GM21619 (cell line): Measurements from ENCODE around the gene APOA5.
A peak's percentile ranks its signal among the peaks of the same experiment; 100 is the strongest.
"Not testable (repeated sequence)": the region's sequence is repeated elsewhere in the genome, so short reads cannot be mapped to it uniquely, and the experiment has no call there.

Source experiments
- ATAC-seq: cut with Tn5 transposase; IDR thresholded peaks from one replicate; pipeline ENCODE4 v1.9.1; 2021; ENCODE audit not compliant: unreplicated experiment

APOA5 gene, protein sequence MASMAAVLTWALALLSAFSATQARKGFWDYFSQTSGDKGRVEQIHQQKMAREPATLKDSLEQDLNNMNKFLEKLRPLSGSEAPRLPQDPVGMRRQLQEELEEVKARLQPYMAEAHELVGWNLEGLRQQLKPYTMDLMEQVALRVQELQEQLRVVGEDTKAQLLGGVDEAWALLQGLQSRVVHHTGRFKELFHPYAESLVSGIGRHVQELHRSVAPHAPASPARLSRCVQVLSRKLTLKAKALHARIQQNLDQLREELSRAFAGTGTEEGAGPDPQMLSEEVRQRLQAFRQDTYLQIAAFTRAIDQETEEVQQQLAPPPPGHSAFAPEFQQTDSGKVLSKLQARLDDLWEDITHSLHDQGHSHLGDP

DNA sequence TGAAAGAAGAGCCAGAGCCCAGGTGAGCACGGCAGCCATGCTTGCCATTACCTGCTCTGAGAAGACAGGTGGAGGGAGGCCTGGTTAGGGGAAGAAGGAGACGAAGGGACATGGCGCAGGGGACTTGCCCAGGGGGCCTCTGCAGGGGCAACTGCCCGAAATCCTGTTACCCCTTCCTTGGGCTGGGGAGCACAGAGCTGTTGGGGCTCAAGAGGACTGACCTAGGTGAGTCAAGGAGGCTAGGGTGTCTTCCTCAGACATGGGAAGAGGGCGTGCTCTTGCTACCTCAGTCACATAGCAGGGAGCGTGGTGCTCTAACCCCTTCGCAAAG, at the start of gene APOA5:
Gene APOA5 (minus strand): TSS at position 67 of the 331 bp plus-strand sequence. CDS start 19 bp downstream, at position 48.
- no peak for ATAC-seq

DNA sequence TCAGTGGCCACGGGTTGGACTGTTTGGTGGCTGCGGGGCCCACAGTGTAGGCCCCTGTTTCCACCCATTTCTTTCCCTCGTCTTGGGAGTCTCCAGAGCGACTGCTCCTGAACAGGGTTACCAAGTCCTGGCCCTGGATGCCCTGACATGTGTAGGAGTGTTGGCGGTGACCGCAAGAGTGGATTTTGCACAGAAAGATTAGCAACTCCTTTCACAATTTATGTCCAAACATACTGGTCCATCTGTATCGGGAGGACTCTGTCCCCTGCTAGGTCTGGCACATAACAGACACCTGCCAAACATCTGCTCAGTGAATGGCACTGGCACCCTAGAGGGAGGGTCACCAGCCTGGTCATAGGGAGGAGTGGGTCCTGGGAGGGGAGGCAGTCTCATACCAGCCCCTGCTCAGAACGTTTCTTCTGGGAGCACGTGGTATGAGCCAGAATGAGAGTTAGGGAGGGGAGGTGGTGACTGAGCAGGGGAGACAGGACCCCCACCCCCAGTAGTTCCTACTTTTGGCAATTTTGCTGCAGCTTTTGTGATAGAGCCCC, 49.1 kb upstream of the APOA5 start:
- ATAC-seq = no peak

DNA sequence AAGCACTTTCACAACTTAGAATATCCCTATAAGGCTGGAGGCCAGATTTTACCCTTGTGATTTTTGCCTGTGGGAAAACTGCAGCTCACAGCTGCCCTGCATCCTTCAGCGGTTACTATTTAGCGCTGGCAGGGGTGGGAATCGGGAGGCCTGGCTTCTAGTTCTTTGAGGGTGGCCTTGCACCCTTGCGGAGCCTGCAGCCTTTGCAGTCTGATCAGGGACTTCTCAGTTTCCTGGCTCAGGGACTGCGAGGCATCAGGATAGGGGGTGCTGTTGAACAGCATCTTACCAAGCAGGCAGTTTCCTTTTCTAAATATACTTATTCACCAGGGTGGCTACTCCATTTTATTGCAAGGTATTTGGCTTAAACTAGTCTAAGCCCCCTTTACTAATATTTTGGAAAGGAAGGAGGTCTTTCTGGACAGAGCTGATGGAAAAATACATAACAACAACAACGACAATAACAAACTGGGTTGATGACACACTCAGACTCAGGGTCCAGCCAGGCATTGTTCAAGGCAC, 48.6 kb upstream of the APOA5 start:
- ATAC-seq = no peak

DNA sequence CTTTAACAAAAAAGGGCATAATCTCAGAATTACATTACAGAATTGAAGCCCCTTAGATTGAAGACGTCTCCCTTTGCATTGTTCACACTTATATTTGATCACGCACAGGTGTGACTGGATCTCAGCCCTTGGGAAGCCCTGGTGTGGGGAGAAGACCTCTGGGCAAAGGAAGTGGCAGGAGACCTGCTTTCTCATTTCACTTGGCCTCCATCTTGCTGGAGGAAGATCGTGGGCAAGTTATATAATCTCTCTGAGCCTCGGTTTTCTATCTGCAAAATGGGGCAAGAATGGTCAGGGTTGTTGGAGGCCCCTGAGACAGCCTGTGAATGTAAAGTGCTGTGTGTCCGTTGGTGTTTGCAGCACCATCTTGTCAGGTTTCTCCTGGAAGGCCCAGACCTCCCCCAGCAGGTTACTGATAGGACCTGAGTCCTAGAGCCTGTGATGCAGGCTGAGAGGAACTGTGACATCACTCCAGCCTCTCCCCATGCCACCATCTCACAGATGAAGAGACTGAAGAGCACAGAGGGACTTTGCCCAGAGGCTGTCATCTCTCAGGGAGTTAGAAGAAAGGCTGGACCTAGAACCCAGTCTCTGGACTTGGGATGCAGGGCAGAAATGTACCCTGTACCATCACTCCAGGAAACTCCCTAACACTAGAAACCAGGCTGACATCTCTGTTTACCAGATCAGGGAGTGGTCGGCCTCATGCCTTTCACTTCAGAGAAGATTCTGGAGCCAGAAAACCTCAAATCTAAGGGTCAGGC, 46.8 kb upstream of the APOA5 start:
- ATAC-seq = no peak

DNA sequence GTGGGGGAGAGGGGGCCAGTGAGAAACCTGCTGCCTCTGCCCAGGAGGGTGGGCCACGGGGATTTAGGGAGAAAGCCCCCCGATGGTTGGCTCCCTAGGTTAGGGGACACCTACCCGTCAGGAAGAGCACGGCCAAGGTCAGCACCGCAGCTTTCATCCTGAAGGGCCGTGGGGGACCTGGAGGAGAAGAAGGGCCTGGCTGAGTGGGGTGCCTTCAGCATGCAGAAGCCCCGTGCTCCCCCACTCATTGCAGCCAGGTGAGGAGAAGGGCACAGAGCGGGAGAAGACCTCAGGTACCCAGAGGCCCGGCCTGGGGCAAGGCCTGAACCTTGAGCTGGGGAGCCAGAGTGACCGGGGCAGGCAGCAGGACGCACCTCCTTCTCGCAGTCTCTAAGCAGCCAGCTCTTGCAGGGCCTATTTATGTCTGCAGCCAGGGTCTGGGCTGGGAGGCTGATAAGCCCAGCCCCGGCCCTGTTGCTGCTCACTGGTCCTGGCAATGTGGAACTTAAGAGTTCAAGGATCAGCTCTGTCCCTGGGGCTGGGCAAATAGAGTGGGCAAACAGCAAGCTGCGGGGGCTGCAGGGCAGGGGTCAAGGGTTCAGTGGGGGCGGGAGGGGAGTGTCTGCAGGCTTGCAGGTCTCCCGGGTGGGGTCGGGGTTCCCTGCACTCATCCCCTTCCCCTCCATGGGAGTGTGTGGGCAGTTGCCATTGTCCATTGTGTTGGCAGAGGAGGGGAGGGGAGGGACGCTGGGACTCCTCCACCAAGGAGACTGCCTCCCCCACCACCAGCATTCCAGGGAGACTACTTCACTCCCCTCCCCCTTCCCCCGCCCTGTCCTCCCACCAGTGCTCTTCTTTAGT, 45.8 kb upstream of the APOA5 start, which contains the start of gene APOA1:
Gene APOA1 (minus strand): TSS at position 392 of the 861 bp plus-strand sequence. CDS start 235 bp downstream, at position 157.
- ATAC-seq = no peak

DNA sequence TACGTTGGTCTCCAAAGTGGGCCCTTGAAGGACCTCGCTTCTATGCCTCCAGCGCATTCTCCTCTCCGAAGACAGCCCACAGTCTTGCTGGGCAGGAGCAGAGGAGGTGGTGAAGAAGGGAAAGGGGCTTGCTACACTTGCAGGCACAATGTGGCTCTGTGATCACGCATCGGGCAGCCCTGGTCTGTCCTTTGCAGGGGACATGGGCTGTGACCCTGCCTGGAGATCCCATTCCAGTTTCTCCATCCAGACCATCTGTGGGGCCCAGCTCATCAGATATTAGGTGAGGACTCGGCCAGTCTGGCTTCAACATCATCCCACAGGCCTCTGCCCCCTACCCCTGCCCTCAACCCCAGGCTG, 44.9 kb upstream of the APOA5 start:
- no peak for ATAC-seq

DNA sequence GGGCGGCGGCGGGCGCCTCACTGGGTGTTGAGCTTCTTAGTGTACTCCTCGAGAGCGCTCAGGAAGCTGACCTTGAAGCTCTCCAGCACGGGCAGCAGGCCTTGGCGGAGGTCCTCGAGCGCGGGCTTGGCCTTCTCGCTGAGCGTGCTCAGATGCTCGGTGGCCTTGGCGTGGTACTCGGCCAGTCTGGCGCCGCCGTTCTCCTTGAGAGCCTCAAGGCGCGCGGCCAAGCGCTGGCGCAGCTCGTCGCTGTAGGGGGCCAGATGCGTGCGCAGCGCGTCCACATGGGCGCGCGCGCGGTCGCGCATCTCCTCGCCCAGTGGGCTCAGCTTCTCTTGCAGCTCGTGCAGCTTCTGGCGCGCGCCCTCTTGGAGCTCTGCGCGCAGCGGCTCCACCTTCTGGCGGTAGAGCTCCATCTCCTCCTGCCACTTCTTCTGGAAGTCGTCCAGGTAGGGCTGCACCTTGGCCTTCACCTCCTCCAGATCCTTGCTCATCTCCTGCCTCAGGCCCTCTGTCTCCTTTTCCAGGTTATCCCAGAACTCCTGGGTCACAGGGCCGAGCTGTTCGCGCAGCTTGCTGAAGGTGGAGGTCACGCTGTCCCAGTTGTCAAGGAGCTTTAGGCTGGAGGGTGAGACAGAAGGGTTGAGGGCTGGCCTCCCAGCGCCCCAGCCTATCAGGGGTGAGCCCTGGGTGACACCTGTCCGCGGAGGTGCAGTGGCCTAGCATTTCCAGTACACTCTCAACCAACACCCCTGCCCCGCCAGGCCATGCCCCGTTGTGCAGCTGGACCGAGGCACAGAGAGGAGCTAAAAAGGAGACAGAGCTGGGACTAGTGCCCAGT, 44.3 kb upstream of the APOA5 start:
- peak; percentile 82 for ATAC-seq

DNA sequence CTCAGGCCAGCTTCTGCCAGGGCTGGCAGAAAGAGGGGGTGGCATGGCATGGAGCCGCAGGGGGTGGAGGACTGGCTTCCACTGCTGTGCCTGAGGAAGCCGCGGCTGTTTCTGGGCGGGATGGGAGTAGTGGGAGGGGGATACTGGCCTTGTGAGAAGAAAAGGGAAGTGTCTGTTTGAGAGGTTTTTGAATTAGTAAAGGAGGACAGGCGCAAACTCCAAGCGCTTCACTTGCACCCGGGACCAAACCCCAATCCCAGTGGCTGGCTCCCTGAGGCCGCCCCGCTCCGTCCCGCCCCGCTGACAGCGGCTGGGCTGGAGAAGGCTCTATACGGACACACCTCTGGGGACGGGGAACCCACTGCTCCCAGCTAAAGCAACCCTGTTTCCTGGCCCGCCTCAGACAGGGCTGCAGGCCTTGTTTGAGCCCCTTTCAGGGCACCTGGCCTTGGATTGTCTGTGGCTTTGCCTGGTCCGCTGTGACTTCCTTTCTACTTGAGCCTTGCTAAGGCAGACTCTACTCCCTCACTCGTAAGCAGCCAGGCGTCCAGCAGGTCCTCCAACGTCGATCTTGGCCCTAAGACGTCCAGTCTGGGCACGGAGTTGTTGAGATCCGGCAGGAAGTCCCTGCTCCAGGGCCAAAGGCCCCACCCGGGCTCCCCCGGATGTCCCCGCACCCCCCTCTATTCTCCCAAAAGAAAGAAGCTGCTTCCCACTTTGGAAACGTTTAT, 43.5 kb upstream of the APOA5 start:
- ATAC-seq = no peak

DNA sequence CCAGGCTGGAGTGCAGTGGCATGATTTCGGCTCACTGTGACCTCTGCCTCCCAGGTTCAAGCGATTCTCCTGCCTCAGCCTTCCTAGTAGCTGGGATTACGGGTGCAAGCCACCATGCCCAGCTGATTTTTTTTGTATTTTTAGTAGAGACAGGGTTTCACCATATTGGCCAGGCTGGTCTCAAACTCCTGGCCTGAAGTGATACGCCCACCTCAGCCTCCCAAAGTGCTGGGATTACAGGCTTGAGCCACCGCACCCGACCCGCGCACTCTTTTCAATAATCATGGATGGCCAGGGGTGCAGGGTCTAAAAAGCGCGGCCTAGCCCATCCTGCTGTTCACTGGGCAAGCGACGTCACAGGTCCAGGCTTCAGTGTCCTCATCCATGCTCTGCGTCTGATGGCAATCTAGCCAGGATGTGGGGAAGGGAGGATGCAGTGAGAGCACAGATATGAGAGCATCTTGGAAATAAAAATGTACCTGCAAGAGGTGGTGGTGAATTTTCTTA, 42.9 kb upstream of the APOA5 start:
- ATAC-seq = not testable (repeated sequence)

DNA sequence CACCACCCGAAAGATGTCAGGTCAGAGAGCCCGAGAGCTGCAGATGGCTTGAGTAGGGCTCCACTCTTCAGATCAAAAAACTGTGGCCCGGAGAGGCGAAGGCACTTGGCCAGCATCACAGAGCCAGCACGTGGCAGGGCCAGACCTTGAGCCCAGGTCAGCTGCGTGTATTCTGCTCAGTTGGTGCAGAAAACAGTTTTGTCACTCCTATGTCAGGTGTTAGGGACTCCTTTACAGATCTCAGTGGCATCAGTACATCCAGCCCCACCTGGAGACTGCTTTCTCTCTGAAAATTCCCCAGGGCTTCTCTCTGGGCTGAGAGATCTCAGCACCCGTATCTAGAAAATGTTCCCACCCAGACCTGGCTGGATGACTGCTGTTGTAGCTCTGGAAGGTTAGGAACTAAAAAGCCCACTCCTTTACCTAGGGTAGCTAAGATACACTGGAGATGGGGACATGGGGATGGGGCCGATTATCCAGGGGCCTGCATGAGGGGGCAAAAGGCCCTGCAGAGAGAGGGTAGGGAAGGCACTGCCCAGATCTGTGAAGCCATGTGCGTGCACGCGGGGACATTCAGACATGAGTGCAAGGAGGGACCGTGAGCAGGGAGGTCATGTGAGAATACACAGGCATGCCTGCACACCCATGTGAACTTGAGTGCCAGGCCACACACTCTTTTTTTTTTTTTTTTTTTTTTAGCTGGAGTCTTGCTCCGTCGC, 42.3 kb upstream of the APOA5 start:
- ATAC-seq = no peak

DNA sequence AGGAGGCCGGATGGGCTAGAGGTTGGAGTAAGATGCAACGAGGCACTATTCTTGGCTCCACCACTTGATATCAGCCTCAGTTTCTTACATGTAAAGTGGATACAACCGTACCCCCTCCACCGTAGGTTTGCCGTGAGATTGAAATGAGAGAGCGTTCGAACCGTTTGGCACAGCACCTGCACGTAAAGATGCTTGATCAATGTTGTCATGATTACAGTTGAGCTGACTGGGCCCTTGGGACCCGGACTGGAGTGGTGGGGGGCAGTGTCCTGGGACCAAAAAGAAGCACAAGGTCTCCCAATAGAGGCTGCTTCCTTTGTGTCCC, 41.8 kb upstream of the APOA5 start:
- ATAC-seq = no peak

DNA sequence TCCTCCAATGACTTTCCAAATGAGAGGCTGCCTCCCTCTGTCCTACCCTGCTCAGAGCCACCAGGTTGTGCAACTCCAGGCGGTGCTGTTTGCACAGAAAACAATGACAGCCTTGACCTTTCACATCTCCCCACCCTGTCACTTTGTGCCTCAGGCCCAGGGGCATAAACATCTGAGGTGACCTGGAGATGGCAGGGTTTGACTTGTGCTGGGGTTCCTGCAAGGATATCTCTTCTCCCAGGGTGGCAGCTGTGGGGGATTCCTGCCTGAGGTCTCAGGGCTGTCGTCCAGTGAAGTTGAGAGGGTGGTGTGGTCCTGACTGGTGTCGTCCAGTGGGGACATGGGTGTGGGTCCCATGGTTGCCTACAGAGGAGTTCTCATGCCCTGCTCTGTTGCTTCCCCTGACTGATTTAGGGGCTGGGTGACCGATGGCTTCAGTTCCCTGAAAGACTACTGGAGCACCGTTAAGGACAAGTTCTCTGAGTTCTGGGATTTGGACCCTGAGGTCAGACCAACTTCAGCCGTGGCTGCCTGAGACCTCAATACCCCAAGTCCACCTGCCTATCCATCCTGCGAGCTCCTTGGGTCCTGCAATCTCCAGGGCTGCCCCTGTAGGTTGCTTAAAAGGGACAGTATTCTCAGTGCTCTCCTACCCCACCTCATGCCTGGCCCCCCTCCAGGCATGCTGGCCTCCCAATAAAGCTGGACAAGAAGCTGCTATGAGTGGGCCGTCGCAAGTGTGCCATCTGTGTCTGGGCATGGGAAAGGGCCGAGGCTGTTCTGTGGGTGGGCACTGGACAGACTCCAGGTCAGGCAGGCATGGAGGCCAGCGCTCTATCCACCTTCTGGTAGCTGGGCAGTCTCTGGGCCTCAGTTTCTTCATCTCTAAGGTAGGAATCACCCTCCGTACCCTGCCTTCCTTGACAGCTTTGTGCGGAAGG, 40.9 kb upstream of the APOA5 start:
- ATAC-seq = no peak

DNA sequence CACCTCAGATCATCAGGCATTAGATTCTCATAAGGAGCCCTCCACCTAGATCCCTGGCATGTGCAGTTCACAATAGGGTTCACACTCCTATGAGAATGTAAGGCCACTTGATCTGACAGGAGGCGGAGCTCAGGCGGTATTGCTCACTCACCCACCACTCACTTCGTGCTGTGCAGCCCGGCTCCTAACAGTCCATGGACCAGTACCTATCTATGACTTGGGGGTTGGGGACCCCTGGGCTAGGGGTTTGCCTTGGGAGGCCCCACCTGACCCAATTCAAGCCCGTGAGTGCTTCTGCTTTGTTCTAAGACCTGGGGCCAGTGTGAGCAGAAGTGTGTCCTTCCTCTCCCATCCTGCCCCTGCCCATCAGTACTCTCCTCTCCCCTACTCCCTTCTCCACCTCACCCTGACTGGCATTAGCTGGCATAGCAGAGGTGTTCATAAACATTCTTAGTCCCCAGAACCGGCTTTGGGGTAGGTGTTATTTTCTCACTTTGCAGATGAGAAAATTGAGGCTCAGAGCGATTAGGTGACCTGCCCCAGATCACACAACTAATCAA, 40.2 kb upstream of the APOA5 start:
- ATAC-seq = no peak

DNA sequence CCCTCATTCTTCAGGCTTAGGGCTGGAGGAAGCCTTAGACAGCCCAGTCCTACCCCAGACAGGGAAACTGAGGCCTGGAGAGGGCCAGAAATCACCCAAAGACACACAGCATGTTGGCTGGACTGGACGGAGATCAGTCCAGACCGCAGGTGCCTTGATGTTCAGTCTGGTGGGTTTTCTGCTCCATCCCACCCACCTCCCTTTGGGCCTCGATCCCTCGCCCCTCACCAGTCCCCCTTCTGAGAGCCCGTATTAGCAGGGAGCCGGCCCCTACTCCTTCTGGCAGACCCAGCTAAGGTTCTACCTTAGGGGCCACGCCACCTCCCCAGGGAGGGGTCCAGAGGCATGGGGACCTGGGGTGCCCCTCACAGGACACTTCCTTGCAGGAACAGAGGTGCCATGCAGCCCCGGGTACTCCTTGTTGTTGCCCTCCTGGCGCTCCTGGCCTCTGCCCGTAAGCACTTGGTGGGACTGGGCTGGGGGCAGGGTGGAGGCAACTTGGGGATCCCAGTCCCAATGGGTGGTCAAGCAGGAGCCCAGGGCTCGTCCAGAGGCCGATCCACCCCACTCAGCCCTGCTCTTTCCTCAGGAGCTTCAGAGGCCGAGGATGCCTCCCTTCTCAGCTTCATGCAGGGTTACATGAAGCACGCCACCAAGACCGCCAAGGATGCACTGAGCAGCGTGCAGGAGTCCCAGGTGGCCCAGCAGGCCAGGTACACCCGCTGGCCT, 38.7 kb upstream of the APOA5 start:
- no peak for ATAC-seq

DNA sequence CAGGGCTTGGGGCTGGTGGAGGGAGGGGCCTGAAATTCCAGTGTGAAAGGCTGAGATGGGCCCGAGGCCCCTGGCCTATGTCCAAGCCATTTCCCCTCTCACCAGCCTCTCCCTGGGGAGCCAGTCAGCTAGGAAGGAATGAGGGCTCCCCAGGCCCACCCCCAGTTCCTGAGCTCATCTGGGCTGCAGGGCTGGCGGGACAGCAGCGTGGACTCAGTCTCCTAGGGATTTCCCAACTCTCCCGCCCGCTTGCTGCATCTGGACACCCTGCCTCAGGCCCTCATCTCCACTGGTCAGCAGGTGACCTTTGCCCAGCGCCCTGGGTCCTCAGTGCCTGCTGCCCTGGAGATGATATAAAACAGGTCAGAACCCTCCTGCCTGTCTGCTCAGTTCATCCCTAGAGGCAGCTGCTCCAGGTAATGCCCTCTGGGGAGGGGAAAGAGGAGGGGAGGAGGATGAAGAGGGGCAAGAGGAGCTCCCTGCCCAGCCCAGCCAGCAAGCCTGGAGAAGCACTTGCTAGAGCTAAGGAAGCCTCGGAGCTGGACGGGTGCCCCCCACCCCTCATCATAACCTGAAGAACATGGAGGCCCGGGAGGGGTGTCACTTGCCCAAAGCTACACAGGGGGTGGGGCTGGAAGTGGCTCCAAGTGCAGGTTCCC, 38.0 kb upstream of the APOA5 start, which contains the start of gene APOC3:
Gene APOC3 (plus strand): TSS at position 383 of the 659 bp plus-strand sequence. CDS start 676 bp downstream, outside the sequence.
- no peak for ATAC-seq
